ENCODE measurements around the gene CHGA. TPM values are rescaled to one million over a fixed set of nuclear protein-coding genes. Genes with fewer than 3 reads are reported as not detected.

Gene CHGA
- total and polyA plus RNA-seq, 2 donors: 0.71 to 4.3 TPM

- no peak for DNase-seq (ENCODE audit: low read depth in 6 of 9, low spot score in 9 of 9)
- peaks cover 3 to 26% of the 10 kb centered on the region in 2 donors for H3K9me3 ChIP-seq (ENCODE audit: control insufficient read depth in 2 of 2, insufficient read depth in 1 of 2, low read length in 1 of 2)
- H3K4me1 ChIP-seq (ENCODE audit: control insufficient read depth in 2 of 2, insufficient read depth in 2 of 2, low read length in 2 of 2): no peaks in the 10 kb centered on the region
- H3K27ac ChIP-seq (ENCODE audit: low read depth in 1 of 2, low read length in 1 of 2): no peak overlapping the region
- peaks cover 0 to 3% of the 10 kb centered on the region in 2 donors for H3K36me3 ChIP-seq (ENCODE audit: control insufficient read depth in 2 of 2, insufficient read depth in 2 of 2, low read length in 1 of 2)
- no peaks in the 10 kb centered on the region for H3K27me3 ChIP-seq (ENCODE audit: control insufficient read depth in 2 of 2, insufficient read depth in 1 of 2, low read length in 1 of 2)
- H3K4me3 ChIP-seq (ENCODE audit: low read length in 2 of 2): no peak overlapping the region
- WGBS: 97% methylated on average over 2 of the region's 2 CpGs
Observed at GRCh38 chr14:92976268-92976667, 53.3 kb downstream of the CHGA start.

- Histone ChIP-seq H3K27me3 (ENCODE audit: control insufficient read depth in 2 of 2, insufficient read depth in 1 of 2, low read length in 1 of 2) (no peaks in the 10 kb centered on the region), H3K27ac (ENCODE audit: low read depth in 1 of 2, low read length in 1 of 2) (no peak overlapping the region), H3K4me1 (ENCODE audit: control insufficient read depth in 2 of 2, insufficient read depth in 2 of 2, low read length in 2 of 2) (no peaks in the 10 kb centered on the region), H3K9me3 (ENCODE audit: control insufficient read depth in 2 of 2, insufficient read depth in 1 of 2, low read length in 1 of 2) (peaks cover 3 to 26% of the 10 kb centered on the region in 2 donors), H3K36me3 (ENCODE audit: control insufficient read depth in 2 of 2, insufficient read depth in 2 of 2, low read length in 1 of 2) (peaks cover 0 to 3% of the 10 kb centered on the region in 2 donors), H3K4me3 (ENCODE audit: low read length in 2 of 2) (no peak overlapping the region)
- no peak for DNase-seq (ENCODE audit: low read depth in 6 of 9, low spot score in 9 of 9)
- 86% methylated on average over 4 of the region's 4 CpGs for WGBS
Observed at GRCh38 chr14:92978229-92979021, 55.5 kb downstream of the CHGA start.

DNA sequence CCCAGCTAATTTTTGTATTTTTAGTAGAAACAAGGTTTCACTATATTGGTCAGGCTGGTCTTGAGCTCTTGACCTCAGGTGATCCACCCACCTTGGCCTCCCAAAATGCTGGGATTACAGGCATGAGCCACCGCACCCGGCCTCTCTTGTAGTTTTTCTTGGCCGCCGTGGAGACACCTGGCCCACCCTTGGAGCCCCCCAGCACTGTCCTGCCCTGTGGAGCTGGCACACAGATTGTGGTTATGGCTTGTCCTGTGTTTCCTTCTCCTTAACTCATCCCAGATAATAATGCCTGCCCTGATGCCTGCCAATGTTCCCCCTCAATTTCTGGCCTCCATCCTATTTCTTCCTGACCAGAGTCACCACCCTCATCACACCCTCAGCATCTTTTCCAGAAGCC, 57.9 kb downstream of the CHGA start:
- DNase-seq (ENCODE audit: low read depth in 6 of 9, low spot score in 9 of 9): no peak
- no peaks in the 10 kb centered on the region for H3K27me3 ChIP-seq (ENCODE audit: control insufficient read depth in 2 of 2, insufficient read depth in 1 of 2, low read length in 1 of 2)
- no peak overlapping the region for H3K27ac ChIP-seq (ENCODE audit: low read depth in 1 of 2, low read length in 1 of 2)
- peaks cover 3% of the 10 kb centered on the region in 2 donors for H3K36me3 ChIP-seq (ENCODE audit: control insufficient read depth in 2 of 2, insufficient read depth in 2 of 2, low read length in 1 of 2)
- peaks cover 3 to 14% of the 10 kb centered on the region in 2 donors for H3K9me3 ChIP-seq (ENCODE audit: control insufficient read depth in 2 of 2, insufficient read depth in 1 of 2, low read length in 1 of 2)
- no peak overlapping the region for H3K4me3 ChIP-seq (ENCODE audit: low read length in 2 of 2)
- H3K4me1 ChIP-seq (ENCODE audit: control insufficient read depth in 2 of 2, insufficient read depth in 2 of 2, low read length in 2 of 2): no peaks in the 10 kb centered on the region
- WGBS: 100% methylated on average over 4 of the region's 4 CpGs

DNA sequence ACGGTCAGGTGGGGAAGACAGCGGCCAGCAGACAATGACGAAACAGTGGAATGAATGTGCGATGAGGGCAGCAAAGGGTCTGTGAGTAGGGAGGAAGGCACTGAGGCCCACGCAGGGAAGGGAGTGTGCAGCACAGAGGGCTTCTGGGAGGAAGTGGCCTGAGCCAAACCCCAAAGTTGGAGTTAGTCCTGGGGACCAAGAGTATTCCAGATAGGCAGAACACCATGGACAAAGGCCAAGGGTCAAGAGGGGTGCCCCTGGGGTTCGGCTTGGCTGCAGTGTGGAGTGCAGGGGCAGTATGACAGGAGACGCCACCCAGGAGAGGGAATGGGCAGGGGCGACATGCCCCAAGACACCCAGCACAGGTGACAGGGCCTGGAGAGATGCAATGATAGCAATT, 58.8 kb downstream of the CHGA start:
- no peak overlapping the region for H3K4me3 ChIP-seq (ENCODE audit: low read length in 2 of 2)
- no peak overlapping the region for H3K27ac ChIP-seq (ENCODE audit: low read depth in 1 of 2, low read length in 1 of 2)
- peaks cover 3% of the 10 kb centered on the region in 2 donors for H3K36me3 ChIP-seq (ENCODE audit: control insufficient read depth in 2 of 2, insufficient read depth in 2 of 2, low read length in 1 of 2)
- 98% methylated on average over 8 of the region's 8 CpGs for WGBS
- H3K9me3 ChIP-seq (ENCODE audit: control insufficient read depth in 2 of 2, insufficient read depth in 1 of 2, low read length in 1 of 2): peaks cover 3 to 14% of the 10 kb centered on the region in 2 donors
- H3K4me1 ChIP-seq (ENCODE audit: control insufficient read depth in 2 of 2, insufficient read depth in 2 of 2, low read length in 2 of 2): no peaks in the 10 kb centered on the region
- H3K27me3 ChIP-seq (ENCODE audit: control insufficient read depth in 2 of 2, insufficient read depth in 1 of 2, low read length in 1 of 2): no peaks in the 10 kb centered on the region
- DNase-seq (ENCODE audit: low read depth in 6 of 9, low spot score in 9 of 9): no peak

DNA sequence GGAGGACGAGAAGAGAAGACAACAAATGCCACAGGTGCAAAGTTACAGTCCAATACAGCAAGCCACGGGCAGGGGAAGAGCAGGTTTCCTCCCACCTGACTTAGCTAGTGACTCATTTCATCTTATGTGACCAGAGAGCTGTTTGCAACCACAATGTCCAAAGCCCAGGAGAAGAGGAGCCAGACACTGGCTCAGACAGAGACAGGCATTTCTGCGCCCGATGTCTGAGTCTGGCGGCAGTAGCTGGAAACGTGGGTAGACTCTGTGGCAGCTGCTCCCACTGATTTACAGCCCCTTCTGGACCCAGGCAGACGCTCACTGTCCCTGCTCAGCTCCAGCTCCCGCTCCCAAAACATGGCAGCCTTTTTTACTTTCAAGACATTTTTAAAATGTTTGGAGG, 60.0 kb downstream of the CHGA start:
- WGBS: 95% methylated on average over 8 of the region's 8 CpGs
- Histone ChIP-seq H3K27me3 (ENCODE audit: control insufficient read depth in 2 of 2, insufficient read depth in 1 of 2, low read length in 1 of 2) (no peaks in the 10 kb centered on the region), H3K4me3 (ENCODE audit: low read length in 2 of 2) (no peak overlapping the region), H3K9me3 (ENCODE audit: control insufficient read depth in 2 of 2, insufficient read depth in 1 of 2, low read length in 1 of 2) (peaks cover 3 to 14% of the 10 kb centered on the region in 2 donors), H3K36me3 (ENCODE audit: control insufficient read depth in 2 of 2, insufficient read depth in 2 of 2, low read length in 1 of 2) (peaks cover 3 to 7% of the 10 kb centered on the region in 2 donors), H3K4me1 (ENCODE audit: control insufficient read depth in 2 of 2, insufficient read depth in 2 of 2, low read length in 2 of 2) (no peaks in the 10 kb centered on the region), H3K27ac (ENCODE audit: low read depth in 1 of 2, low read length in 1 of 2) (no peak overlapping the region)
- no peak for DNase-seq (ENCODE audit: low read depth in 6 of 9, low spot score in 9 of 9)

DNA sequence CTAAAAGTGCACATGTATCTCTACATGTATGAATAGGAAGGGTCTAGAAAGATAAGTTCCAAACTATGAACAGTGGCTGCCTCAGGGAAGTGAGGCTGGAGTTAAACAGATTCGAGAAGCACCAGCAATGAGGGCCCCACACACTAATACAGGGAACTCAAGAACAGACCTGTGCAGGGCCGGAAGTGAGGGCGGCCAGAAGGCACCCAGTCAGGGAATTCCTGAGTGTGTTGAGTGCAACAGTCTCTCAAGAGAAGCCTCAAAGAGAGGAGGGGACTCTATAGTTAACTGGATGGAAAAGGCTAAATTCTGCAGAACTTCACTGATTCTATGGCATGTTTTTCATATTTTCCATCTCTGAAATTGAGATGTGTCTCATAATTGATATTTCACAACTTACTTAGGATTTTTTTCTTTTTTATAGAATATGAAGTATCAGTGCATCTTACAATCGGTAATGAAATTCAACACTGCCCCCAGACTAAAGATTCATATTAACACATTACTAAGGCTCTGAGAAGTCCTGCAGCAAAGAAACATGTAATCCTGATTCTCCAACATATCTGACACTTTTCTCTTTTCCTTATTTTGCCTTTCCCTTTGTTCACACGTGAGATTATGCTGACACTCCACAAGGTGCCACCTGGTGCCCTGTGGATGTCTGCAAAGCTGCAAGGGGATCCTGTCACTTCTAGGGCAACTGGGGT, 61.3 kb downstream of the CHGA start:
- H3K36me3 ChIP-seq (ENCODE audit: control insufficient read depth in 2 of 2, insufficient read depth in 2 of 2, low read length in 1 of 2): peaks cover 3 to 7% of the 10 kb centered on the region in 2 donors

More for the DNA sequence above, 61.3 kb downstream of the CHGA start:
- H3K9me3 ChIP-seq (ENCODE audit: control insufficient read depth in 2 of 2, insufficient read depth in 1 of 2, low read length in 1 of 2): peaks cover 0 to 6% of the 10 kb centered on the region in 2 donors
- no peaks in the 10 kb centered on the region for H3K4me1 ChIP-seq (ENCODE audit: control insufficient read depth in 2 of 2, insufficient read depth in 2 of 2, low read length in 2 of 2)
- WGBS: 92% methylated on average over 5 of the region's 5 CpGs
- no peak overlapping the region for H3K4me3 ChIP-seq (ENCODE audit: low read length in 2 of 2)
- DNase-seq (ENCODE audit: low read depth in 6 of 9, low spot score in 9 of 9): no peak
- no peak overlapping the region for H3K27ac ChIP-seq (ENCODE audit: low read depth in 1 of 2, low read length in 1 of 2)
- no peaks in the 10 kb centered on the region for H3K27me3 ChIP-seq (ENCODE audit: control insufficient read depth in 2 of 2, insufficient read depth in 1 of 2, low read length in 1 of 2)

Other genes with a start within 250 kb of the CHGA start
- gene LGMN, start 174.5 kb upstream of the CHGA start, total RNA-seq: 109 TPM
- gene LGMN, start 174.5 kb upstream of the CHGA start, polyA plus RNA-seq: 230 TPM
- gene GOLGA5, start 128.8 kb upstream of the CHGA start, total RNA-seq: 22.7 TPM
- gene GOLGA5, start 128.8 kb upstream of the CHGA start, polyA plus RNA-seq: 30.3 TPM
- gene ITPK1, start 192.8 kb downstream of the CHGA start, total RNA-seq: 9.5 TPM
- 20.9 TPM for gene ITPK1, start 192.8 kb downstream of the CHGA start, polyA plus RNA-seq

Data from thymus (tissue), 11 donors.